K562 (cell line): Measurements from ENCODE around the gene KNOP1. TPM values are rescaled to one million over a fixed set of nuclear protein-coding genes. Genes with fewer than 3 reads are reported as not detected.

Source experiments
- ATAC-seq: fragments of 200-7000 bp; cut with Tn5 transposase; 3 replicates; pipeline ENCODE4 v1.9.1; 2020; ENCODE audit warnings: moderate library complexity
- BruUV-seq: library from RNA; stranded (reverse); fragments of 400-500 nt; replicated peaks from 2 replicates; lab custom pipeline; 2021; lab: Mats Ljungman, UMichigan
- CTCF ChIA-PET: fragments of 300-600 bp; formaldehyde crosslinking; extraction: SDS; loops from one replicate; lab custom pipeline; 2021; ENCODE audit warnings: low intra/inter-chr PET ratio; lab: Yijun Ruan, JAX
- POLR2A ChIA-PET: fragments of 300-600, 350-650 bp; sonication (Branson Sonifier 250); formaldehyde crosslinking; extraction: SDS; loops from one replicate; lab custom pipeline; 2021; ENCODE audit warnings: antibody characterized with exemption, inconsistent platforms; lab: Yijun Ruan, JAX
- DNase-seq, 4 experiments: peaks; one replicate each; pipeline versions ENCODE4 v3.0.0 to v3.0.0-alpha.2; 2011 to 2018; ENCODE audit warnings: low spot score in 3 of 4, mixed read lengths in 3 of 4; ENCODE audit errors: extremely low read depth in 1 of 4
- FAIRE-seq: peaks from 2 replicates; lab custom pipeline; 2011; peaks lifted over from hg19 to GRCh38; lab: Jason Lieb, UNC
- H2AFZ ChIP-seq: 2 replicates; pipeline ENCODE4 v1.6.0; 2011; ENCODE audit warnings: low read depth, low read length, control low read depth, inconsistent platforms
- H3K27ac ChIP-seq: fragments of 200-600 bp; 3 replicates; pipeline ENCODE4 v1.8.0; 2011; ENCODE audit warnings: low read depth, mild to moderate bottlenecking, control low read depth, inconsistent platforms, low read length, moderate library complexity, mixed read lengths; ENCODE audit errors: extremely low read depth
- H3K27me3 ChIP-seq, 2 experiments: fragments of 300-600 bp in 1 of 2; 2 replicates in 1 of 2; 3 replicates in 1 of 2; pipeline versions ENCODE4 v1.6.0 to v1.8.0; 2011; ENCODE audit warnings: inconsistent platforms in 2 of 2, low read length in 2 of 2, mild to moderate bottlenecking in 1 of 2, mixed read lengths in 1 of 2, moderate library complexity in 1 of 2; ENCODE audit not compliant: control insufficient read depth in 2 of 2, insufficient read depth in 2 of 2
- H3K36me3 ChIP-seq: fragments of 300-600 bp; 3 replicates; pipeline ENCODE4 v1.8.0; 2011; ENCODE audit warnings: mild to moderate bottlenecking, low read length, inconsistent platforms; ENCODE audit not compliant: control insufficient read depth, insufficient read depth
- H3K4me1 ChIP-seq, 2 experiments: fragments of 200-600 bp in 1 of 2; replicated peaks in 1 of 2; 2 replicates in 1 of 2; 3 replicates in 1 of 2; pipeline versions ENCODE4 v1.5.1 to v1.8.0; 2011; ENCODE audit warnings: inconsistent platforms in 2 of 2, low read length in 2 of 2, mild to moderate bottlenecking in 1 of 2, mixed read lengths in 1 of 2, moderate library complexity in 1 of 2; ENCODE audit not compliant: control insufficient read depth in 2 of 2, insufficient read depth in 2 of 2
- H3K4me2 ChIP-seq: 2 replicates; pipeline ENCODE4 v1.6.1; 2011; ENCODE audit warnings: low read length, control low read depth, inconsistent platforms, mixed read lengths; ENCODE audit not compliant: insufficient read depth
- H3K4me3 ChIP-seq: fragments of 200-600 bp; sonication (generic), shearing (Covaris generic); 2 replicates; pipeline ENCODE4 v1.5.1; 2016; ENCODE audit warnings: control low read depth, inconsistent platforms
- H3K79me2 ChIP-seq: fragments of 200-600 bp; 3 replicates; pipeline ENCODE4 v1.8.0; 2011; ENCODE audit warnings: low read length, inconsistent platforms; ENCODE audit not compliant: control insufficient read depth, insufficient read depth
- H3K9ac ChIP-seq, 2 experiments: 2 replicates each; pipeline versions ENCODE4 v1.6.0 to v1.6.1; 2011; ENCODE audit warnings: low read depth in 2 of 2, low read length in 2 of 2, control low read depth in 1 of 2, inconsistent platforms in 1 of 2, mild to moderate bottlenecking in 1 of 2, mixed read lengths in 1 of 2; ENCODE audit not compliant: insufficient read depth in 1 of 2
- H3K9me1 ChIP-seq: one replicate; pipeline ENCODE4 v1.6.0; 2011; ENCODE audit warnings: inconsistent platforms, mild to moderate bottlenecking, low read length, moderate library complexity; ENCODE audit not compliant: control insufficient read depth, insufficient read depth
- H3K9me3 ChIP-seq: replicated peaks from 2 replicates; pipeline ENCODE4 v1.5.1; 2011; ENCODE audit warnings: low read depth, low read length, inconsistent platforms; ENCODE audit not compliant: control insufficient read depth, insufficient read depth
- H4K20me1 ChIP-seq: replicated peaks from 2 replicates; pipeline ENCODE4 v1.6.1; 2011; ENCODE audit warnings: low read length, inconsistent platforms, mixed read lengths; ENCODE audit not compliant: control insufficient read depth, insufficient read depth
- BDP1 ChIP-seq: IDR thresholded peaks from 3 replicates; pipeline ENCODE4 v1.6.1; 2011; ENCODE audit not compliant: insufficient read length, insufficient read depth
- HDGF ChIP-seq: fragments of 450-650 bp; IDR thresholded peaks from 2 replicates; pipeline ENCODE4 v1.6.1; 2016
- MCM5 ChIP-seq: fragments of 450-650 bp; IDR thresholded peaks from 2 replicates; pipeline ENCODE4 v1.6.1; 2016; ENCODE audit warnings: low read depth
- POLR2A ChIP-seq: fragments of 450-650 bp; conservative IDR thresholded peaks from 2 replicates; pipeline ENCODE4 v1.6.1; 2016
- PTBP1 ChIP-seq: fragments of 200-400 bp; formaldehyde crosslinking; IDR thresholded peaks from 2 replicates; pipeline ENCODE4 v1.6.1; 2017; ENCODE audit warnings: low read depth, low read length
- ZNF140 ChIP-seq: fragments of 250-450 bp; sonication (Bioruptor Pico); IDR thresholded peaks from 2 replicates; pipeline ENCODE4 v1.8.0; 2021; ENCODE audit warnings: moderate library complexity, mild to moderate bottlenecking, inconsistent platforms
- ZNF707 ChIP-seq: fragments of 250-450 bp; sonication (Bioruptor Pico); conservative IDR thresholded peaks from 2 replicates; pipeline ENCODE4 v1.8.0; 2022; ENCODE audit warnings: inconsistent platforms, mild to moderate bottlenecking, moderate library complexity
- WGBS: fragments of 100-300 bp; shearing (Covaris generic); methylation state at CpG from one replicate; pipeline ENCODE4 v1.1.6; 2016; ENCODE audit warnings: low coverage, mixed read lengths; ENCODE audit not compliant: insufficient coverage; ENCODE audit errors: missing lambda C conversion rate; 5-methylcytosine and 5-hydroxymethylcytosine counted together
- in situ Hi-C: fragments of 300-500 bp; cut with MboI; formaldehyde crosslinking; loops from 4 replicates; pipeline ENCODE4 v1.15.0; 2018; ENCODE audit warnings: inconsistent platforms, mixed read lengths
- intact Hi-C: fragments of 100-400 bp; cut with micrococcal nuclease; formaldehyde crosslinking; loops from 2 replicates; pipeline ENCODE4 v1.14.2; 2022
- polyA plus RNA-seq, 8 experiments: library from polyadenylated mRNA; depleted of rRNA in 4 of 8; stranded (reverse) in 5 of 8; unstranded in 3 of 8; fragments of >200 nt; fragmentation: Nextera tagmentation in 2 of 8; fragmentation: Illumina TruSeq in 1 of 8; extraction: Ambion mirVana in 2 of 8; extraction: Trizol in 1 of 8; gene quantifications; 2 replicates each; pipeline versions ENCODE4 v1.2.1 to v1.2.3, GENCODE V29; 2011 to 2014; ENCODE audit warnings: inconsistent platforms in 1 of 8, missing spikeins in 1 of 8
- total RNA-seq, 7 experiments: library from RNA; depleted of rRNA in 6 of 7; stranded (reverse); fragments of >200 nt in 6 of 7; fragmentation: Illumina TruSeq in 2 of 7; extraction: Trizol in 2 of 7; gene quantifications; 2 replicates each; pipeline versions ENCODE4 v1.2.1 to v1.2.3, GENCODE V29; 2011 to 2021; ENCODE audit warnings: low replicate concordance in 1 of 7

The KNOP1 gene
- total and polyA plus RNA-seq, 9 of the 15 experiments (the other 6 are each of a cell fraction or from before 2014, with no cell fraction given), result 22.4 to 57.6 (median 39.3) TPM

DNA sequence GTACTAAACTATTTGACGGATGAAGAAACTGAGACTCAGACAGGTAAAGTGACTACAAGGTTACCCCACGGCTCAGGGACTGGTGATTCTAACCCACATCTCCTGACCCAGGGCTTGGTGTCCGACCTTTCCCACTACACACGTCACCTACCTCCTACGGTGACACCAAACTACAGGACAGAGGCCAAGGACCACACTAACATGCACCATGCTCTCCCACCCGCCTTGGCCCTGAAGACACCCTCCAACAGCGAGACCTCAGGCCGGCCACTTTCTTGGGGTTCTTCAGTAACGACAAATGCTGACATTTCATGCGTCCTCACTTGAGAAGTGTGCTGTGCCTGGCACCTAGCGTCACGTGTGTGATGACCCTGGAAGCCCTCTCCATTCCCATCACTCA lies 6.4 kb downstream of the KNOP1 start:
- H3K79me2 ChIP-seq, result peaks cover 72% of the 10 kb centered on the region
- intact Hi-C loops, result no loop called here
- ChIA-PET POLR2A (interaction anchor here (1.1 kb wide), 1 partner anchor 15 kb away, joined by 5 read pairs; no protein-coding TSS in a partner anchor), CTCF (no interaction called here)
- H3K36me3 ChIP-seq, result peaks cover 93% of the 10 kb centered on the region
- H3K4me3 ChIP-seq, result no peak overlapping the region
- ATAC-seq (no peak), DNase-seq (no peak)
- H3K4me2 ChIP-seq, result no peak overlapping the region
- H3K27me3 ChIP-seq, result no peaks in the 10 kb centered on the region
- peak overlapping the region in 1 of 2 experiments; percentile 54; a peak in 1 of 4 replicates for H3K9ac ChIP-seq
- in situ Hi-C loops, result no loop called here
- peaks cover 36% of the 10 kb centered on the region; the same call in 1 of the 2 replicates for H4K20me1 ChIP-seq
- peaks cover 11% of the 10 kb centered on the region for H3K9me1 ChIP-seq
- BruUV-seq, result no TSS peak
- TF ChIP-seq ZNF140 (CRISPR knock-in tag), result no peak
- no peak for TF ChIP-seq ZNF707 (CRISPR knock-in tag)
- TF ChIP-seq POLR2A, result peak; percentile 35; the same call in 1 of the 2 replicates
- no peak for TF ChIP-seq MCM5
- TF ChIP-seq HDGF, result no peak
- TF ChIP-seq BDP1, result no peak
- TF ChIP-seq PTBP1, result no peak
- TF ChIP-seq, all 486 proteins: peak for 1
- H3K4me1 ChIP-seq, result peaks cover 32 to 50% of the 10 kb centered on the region in 2 experiments; a peak in 4 of 5 replicates
- H3K27ac ChIP-seq, result no peak overlapping the region; the same call in 2 of the 3 replicates
- no peak for FAIRE-seq
- 93% methylated on average over 12 of the region's 12 CpGs for WGBS
- H3K9me3 ChIP-seq, result no peaks in the 10 kb centered on the region
- H2AFZ ChIP-seq, result no peak overlapping the region
